SK-N-SH (cell line): ENCODE data around the gene SHLD1.

Experiments used
- POLR2AphosphoS5 ChIP-seq: IDR thresholded peaks from 2 replicates; pipeline ENCODE4 v1.6.1; 2012; ENCODE audit warnings: low read depth, low read length
- RAD21 ChIP-seq: IDR thresholded peaks from 2 replicates; pipeline ENCODE4 v1.6.1; 2012; ENCODE audit warnings: mild to moderate bottlenecking, low read length
- TAF1 ChIP-seq: IDR thresholded peaks from 2 replicates; pipeline ENCODE4 v1.6.1; 2012; ENCODE audit warnings: low read depth, mild to moderate bottlenecking, low read length, moderate library complexity, borderline replicate concordance

DNA sequence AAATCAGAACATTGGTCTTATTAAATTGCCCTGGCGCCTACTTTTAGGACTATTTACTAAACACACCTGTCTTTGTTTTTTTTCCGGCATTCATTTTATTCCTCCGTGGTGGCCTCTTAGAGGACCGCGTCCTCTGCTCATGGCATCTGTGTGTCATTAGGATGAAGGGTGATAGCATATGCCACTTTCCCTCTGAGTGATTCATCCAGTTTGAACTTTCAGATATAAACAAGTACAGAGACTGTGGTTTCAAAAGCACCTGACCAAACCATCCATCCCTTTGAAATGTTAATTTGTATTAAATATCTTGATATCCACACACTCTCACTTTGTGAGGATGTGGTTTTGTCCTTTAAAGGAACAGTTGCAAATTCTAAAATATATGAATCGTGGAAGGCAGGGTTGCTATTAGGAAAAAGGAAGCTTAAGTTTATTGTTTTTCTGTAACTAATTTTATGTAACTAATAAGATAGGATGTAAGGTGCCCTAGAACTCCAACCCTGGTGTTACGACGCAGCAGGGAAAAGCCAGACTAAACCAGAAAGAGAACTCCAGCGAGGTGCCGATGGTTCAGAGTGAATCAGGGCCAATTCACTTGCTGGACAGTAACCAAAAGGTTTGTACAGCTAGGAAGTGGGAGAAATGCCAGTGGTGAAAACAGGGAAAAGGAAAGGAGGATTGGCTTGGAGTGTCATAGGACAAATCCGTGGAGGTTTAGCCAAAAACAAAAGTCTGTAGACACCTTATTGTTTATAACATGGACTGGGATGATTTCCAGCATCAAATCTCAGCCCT is 98.7 kb downstream of the SHLD1 start:
- TF ChIP-seq RAD21, result no peak
- no peak for TF ChIP-seq TAF1
- no peak for TF ChIP-seq POLR2AphosphoS5
